Activated CD4-positive, alpha-beta T cell treated with anti-CD3 and anti-CD28 coated beads, Interleukin-2, amount 10 ng/mL, durations not matched to agents 7 days and 5 days (primary cell): ENCODE measurements around the gene SOWAHA. TPM values are rescaled to one million over a fixed set of nuclear protein-coding genes. Genes with fewer than 3 reads are reported as not detected.

Source experiments
- CTCF ChIA-PET: fragments of 350-600 bp; sonication (Branson Sonifier 250); formaldehyde crosslinking; loops from one replicate; lab custom pipeline; 2021; ENCODE audit warnings: antibody characterized with exemption; lab: Charles Lee
- POLR2A ChIA-PET: fragments of 350-600 bp; sonication (Branson Sonifier 250); formaldehyde crosslinking; loops from one replicate; lab custom pipeline; 2021; ENCODE audit warnings: antibody characterized with exemption; lab: Charles Lee
- DNase-seq: peaks from one replicate; pipeline ENCODE4 v3.0.0-alpha.2; 2020
- H3K27ac Mint-ChIP-seq: one replicate; pipeline ENCODE4 v1.8.0; 2021; ENCODE audit warnings: mild to moderate bottlenecking, moderate library complexity, mixed read lengths
- H3K27me3 Mint-ChIP-seq: one replicate; pipeline ENCODE4 v1.8.0; 2021; ENCODE audit warnings: mixed read lengths
- H3K36me3 Mint-ChIP-seq: one replicate; pipeline ENCODE4 v1.8.0; 2021; ENCODE audit warnings: low read depth, mixed read lengths
- H3K4me1 Mint-ChIP-seq: one replicate; pipeline ENCODE4 v1.8.0; 2021; ENCODE audit warnings: mixed read lengths
- H3K4me3 Mint-ChIP-seq: one replicate; pipeline ENCODE4 v1.8.0; 2021; ENCODE audit warnings: mild to moderate bottlenecking, moderate library complexity, mixed read lengths
- H3K9me3 Mint-ChIP-seq: one replicate; pipeline ENCODE4 v1.8.0; 2021; ENCODE audit warnings: mixed read lengths
- total RNA-seq, 2 experiments: library from RNA; stranded (reverse); gene quantifications; one replicate each; pipeline ENCODE4 v1.2.3, GENCODE V29; 2021

The SOWAHA gene
- total RNA-seq, result not detected

DNA sequence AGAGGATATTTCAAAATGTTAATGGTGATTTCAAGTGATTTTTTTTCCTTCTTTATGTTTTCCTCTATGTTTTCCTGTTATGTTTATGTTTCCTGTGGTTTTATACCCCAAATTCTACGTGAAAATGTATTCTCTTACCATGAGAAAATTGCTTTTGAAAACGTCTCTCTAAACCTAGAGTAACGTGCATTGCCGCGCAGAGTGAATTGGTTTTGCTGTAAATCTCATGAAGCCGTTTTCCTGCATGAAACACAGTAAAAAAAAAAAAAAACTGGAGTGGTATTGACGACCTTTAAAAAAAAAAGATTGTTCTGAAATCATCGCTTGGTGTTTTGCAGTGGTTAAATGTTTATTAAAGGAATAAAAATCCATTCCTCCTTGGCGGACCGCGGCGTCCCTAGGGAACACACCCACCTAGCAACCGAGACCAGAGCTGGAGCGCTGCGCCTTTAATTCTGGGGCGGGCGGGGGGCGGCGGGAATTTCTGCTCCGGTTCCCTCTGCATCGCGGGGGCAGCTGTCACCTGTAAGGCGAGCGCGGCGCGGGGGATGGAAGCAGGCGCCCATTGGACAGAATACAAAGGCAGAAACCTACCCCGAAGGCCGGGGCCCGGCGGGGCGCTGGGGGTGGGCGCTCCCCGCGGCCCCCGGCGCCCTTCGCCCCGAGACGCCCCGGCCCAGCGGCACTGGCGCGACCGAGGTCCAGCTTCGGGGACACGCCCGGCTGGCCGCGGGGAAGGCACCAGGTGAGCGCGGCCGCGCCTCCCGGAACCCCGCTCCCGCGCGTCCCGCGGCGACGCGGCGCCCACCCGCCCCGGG, at the start of gene SOWAHA:
Gene SOWAHA, plus strand, starts transcription at position 522 of the 818 bp plus-strand sequence. CDS start 320 bp downstream, outside the sequence.
- peak within 1 kb of the TSS; percentile 65 for H3K4me3 Mint-ChIP-seq
- H3K4me1 Mint-ChIP-seq, result peaks cover 7% of the 10 kb centered on the region
- no peak for DNase-seq
- peaks cover 51% of the 10 kb centered on the region for H3K27me3 Mint-ChIP-seq
- no peaks in the 10 kb centered on the region for H3K9me3 Mint-ChIP-seq
- POLR2A ChIA-PET, result no interaction called here
- no peaks in the 10 kb centered on the region for H3K36me3 Mint-ChIP-seq
- CTCF ChIA-PET, result interaction anchor here (0.8 to 2.1 kb wide), 6 partner anchors 9 to 194 kb away, joined by 3 to 7 read pairs (median 4); partner anchors contain the start of gene SHROOM1
- H3K27ac Mint-ChIP-seq, result no peak within 1 kb of the TSS

DNA sequence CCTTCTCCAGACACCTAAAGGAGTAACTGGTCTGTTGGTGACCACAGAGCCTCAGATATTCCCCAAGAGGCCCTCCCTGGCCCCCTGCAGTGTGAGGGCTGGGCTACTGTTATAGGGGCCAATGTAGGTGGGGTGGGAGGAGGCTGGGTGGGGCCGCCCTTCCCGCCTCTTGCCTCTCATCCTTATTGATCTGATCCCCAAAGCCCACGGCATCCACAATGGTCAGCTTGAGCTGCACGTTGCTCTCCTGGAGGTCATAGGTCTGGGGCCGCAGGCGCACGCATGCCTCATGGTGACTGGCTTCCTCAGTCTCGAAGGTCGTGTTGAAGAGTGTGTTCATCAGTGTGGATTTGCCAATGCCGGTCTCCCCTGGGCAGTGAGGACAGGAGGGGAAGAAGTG, 49.1 kb upstream of the SOWAHA start:
- ChIA-PET CTCF (interaction anchor here (1.0 to 1.5 kb wide), 4 partner anchors 9 to 28 kb away, joined by 3 to 4 read pairs (median 3); no protein-coding TSS in a partner anchor), POLR2A (no interaction called here)
- DNase-seq, result no peak
- Mint-ChIP-seq H3K36me3 (no peaks in the 10 kb centered on the region), H3K4me3 (no peak overlapping the region), H3K27me3 (no peaks in the 10 kb centered on the region), H3K9me3 (no peaks in the 10 kb centered on the region), H3K27ac (no peak overlapping the region), H3K4me1 (no peaks in the 10 kb centered on the region)

DNA sequence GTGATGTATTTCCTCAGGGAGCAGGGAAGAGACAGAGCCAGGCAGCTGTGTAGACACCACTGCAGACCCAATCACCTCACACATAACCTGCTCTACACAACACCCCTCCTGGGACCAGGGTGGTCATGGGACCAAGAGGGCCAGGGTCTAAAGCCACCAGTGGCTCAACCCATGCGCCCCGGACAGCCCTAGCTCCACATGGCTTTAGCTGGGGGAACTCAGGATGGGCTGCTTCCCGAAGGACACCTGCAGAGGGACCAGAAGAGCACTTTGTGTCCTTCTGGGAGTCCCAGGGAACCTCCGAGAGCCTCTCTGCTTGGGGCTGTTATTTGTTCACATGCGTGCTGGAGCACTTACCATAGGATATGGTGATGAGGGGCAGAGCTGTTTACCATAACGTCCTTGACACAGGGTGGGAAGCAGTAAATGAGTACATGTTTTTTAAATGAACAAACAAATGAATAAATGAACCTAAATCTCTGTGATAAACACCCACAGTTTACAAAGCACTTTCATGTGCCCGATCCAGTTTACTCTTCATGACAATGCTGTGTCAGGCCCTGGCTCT, 48.3 kb upstream of the SOWAHA start:
- ChIA-PET CTCF (interaction anchor here (1.5 to 2.1 kb wide), 2 partner anchors 10 to 27 kb away, joined by 4 to 5 read pairs; no protein-coding TSS in a partner anchor), POLR2A (no interaction called here)
- H3K4me3 Mint-ChIP-seq, result no peak overlapping the region
- H3K27ac Mint-ChIP-seq, result no peak overlapping the region
- no peaks in the 10 kb centered on the region for H3K4me1 Mint-ChIP-seq
- no peak for DNase-seq
- H3K36me3 Mint-ChIP-seq, result no peaks in the 10 kb centered on the region
- no peaks in the 10 kb centered on the region for H3K27me3 Mint-ChIP-seq
- H3K9me3 Mint-ChIP-seq, result no peaks in the 10 kb centered on the region

DNA sequence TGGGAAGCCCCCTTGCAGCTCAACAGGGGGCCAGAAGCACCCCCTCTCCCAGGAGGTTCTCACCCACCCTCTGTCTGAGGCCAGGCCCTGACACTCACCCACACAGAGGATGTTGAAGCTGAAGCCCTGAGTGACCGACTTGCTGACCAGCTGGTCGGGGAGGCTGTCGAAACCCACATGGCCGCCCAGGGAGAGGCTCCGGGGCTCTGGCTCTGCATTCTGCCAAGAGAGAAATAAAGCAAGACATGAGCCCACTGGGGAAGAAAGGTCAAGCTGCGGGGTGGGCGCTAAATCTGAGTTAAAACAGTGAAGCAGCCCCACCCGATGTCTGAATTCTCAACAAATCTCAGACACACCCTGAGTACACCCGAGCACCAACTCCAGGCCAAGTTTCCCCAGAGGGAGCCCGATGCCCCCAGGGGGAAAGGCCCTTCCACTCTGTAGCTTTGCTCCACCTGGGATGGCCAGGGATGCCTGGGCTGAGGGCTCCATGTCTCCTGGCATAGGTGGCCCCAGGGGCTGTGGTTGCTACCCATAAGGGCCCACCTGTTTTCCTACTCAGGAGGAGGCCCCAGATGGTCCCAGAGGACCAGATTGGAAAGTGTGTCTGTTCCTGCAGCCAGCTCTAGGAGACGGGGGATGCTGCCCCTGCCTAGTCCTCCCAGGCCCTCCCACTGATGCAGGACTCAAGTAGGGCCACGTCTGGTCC, 47.6 kb upstream of the SOWAHA start:
- POLR2A ChIA-PET, result no interaction called here
- Mint-ChIP-seq H3K4me1 (no peaks in the 10 kb centered on the region), H3K9me3 (no peaks in the 10 kb centered on the region), H3K27ac (no peak overlapping the region), H3K4me3 (no peak overlapping the region), H3K27me3 (no peaks in the 10 kb centered on the region), H3K36me3 (no peaks in the 10 kb centered on the region)
- DNase-seq, result no peak
- CTCF ChIA-PET, result interaction anchor here (0.7 to 3.0 kb wide), 5 partner anchors 11 to 54 kb away, joined by 3 to 13 read pairs (median 4); partner anchors contain the start of genes CCNI2 and SEPTIN8

DNA sequence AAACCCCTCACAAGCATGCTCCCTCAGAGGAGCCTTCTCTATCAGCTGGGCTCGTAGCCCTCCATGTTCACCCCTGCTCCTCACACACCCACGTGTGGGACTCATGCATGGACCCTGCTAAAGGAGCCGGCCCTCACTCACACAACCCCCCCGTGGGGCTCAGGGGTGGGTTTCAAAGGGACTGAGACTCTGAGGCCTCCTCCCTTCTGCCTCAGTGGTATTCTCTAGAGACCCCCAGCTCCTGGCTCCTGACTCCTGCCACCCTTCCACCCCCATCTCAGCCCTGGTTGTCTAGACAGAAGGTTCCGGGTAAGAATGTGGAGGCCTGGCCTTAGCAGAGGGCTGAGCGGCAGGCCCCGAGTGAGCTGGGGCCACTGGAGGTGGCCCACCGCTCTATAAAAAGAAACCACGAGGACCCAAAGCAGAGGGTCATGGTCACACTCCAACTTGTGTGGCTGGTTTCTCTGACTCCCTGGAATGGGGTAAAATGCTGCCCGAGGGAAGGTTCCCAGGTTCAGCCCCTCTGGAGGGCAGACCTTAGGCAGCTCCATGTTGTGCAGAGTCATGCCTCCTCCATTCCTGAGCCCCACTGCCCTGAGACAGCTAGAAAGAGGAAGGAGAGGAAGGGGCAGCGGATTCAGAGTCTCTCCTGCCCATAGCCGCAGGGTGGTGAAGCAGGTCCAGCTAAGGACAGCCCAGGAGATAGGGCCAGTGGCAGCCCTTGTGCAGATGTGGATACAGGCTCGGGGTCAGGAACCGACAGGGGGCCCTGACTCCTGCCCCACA, 46.9 kb upstream of the SOWAHA start:
- no peak for DNase-seq
- Mint-ChIP-seq H3K9me3 (no peaks in the 10 kb centered on the region), H3K36me3 (no peaks in the 10 kb centered on the region), H3K4me3 (no peak overlapping the region), H3K4me1 (no peaks in the 10 kb centered on the region), H3K27ac (no peak overlapping the region), H3K27me3 (no peaks in the 10 kb centered on the region)
- POLR2A ChIA-PET, result interaction anchor here (0.6 kb wide), 1 partner anchor 11 kb away, joined by 3 read pairs; no protein-coding TSS in a partner anchor
- CTCF ChIA-PET, result interaction anchor here (1.0 to 3.0 kb wide), 4 partner anchors 11 to 54 kb away, joined by 3 to 13 read pairs (median 4); partner anchors contain the start of gene SEPTIN8

DNA sequence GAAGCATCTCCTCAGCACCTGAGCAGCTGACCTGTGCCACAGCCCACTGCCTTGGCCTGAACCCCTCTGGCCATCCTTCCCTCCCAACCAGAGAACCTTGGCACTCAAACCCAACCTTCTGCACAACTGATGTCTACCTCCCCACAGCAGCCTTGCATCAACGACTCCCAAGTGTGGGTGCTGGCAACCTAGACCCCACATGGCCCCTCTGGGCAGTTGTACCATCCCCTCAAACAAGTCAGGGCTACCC, 46.4 kb upstream of the SOWAHA start:
- ChIA-PET POLR2A (interaction anchor here (0.6 kb wide), 1 partner anchor 12 kb away, joined by 3 read pairs; no protein-coding TSS in a partner anchor), CTCF (interaction anchor here (0.9 to 3.0 kb wide), 4 partner anchors 10 to 47 kb away, joined by 3 to 13 read pairs (median 4); partner anchors contain the start of genes SEPTIN8 and SOWAHA)
- no peaks in the 10 kb centered on the region for H3K9me3 Mint-ChIP-seq
- H3K4me3 Mint-ChIP-seq, result no peak overlapping the region
- H3K4me1 Mint-ChIP-seq, result no peaks in the 10 kb centered on the region
- no peaks in the 10 kb centered on the region for H3K27me3 Mint-ChIP-seq
- H3K36me3 Mint-ChIP-seq, result no peaks in the 10 kb centered on the region
- no peak for DNase-seq
- H3K27ac Mint-ChIP-seq, result no peak overlapping the region

DNA sequence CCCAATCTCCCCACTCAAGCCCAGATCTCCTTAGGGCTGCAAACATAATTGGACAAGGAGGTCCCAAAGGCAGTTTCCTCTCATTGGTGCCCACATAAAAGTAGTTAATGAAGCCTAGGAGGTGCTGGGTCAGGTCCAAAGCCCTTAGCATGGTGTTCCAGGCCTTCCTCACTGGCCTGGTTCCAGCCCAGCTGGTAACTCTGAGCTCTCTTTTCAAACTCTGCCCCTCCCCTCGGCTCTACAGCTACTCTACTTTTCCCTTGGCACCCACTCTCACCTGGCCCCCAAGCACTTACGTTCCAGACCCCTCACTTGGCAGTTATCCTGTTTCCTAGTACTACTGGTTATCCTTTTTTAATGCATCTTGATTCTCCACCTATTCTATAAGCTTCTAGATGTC, 46.0 kb upstream of the SOWAHA start:
- POLR2A ChIA-PET, result interaction anchor here (0.6 kb wide), 1 partner anchor 92 kb away, joined by 3 read pairs; no protein-coding TSS in a partner anchor
- no peak overlapping the region for H3K4me3 Mint-ChIP-seq
- no peaks in the 10 kb centered on the region for H3K4me1 Mint-ChIP-seq
- H3K36me3 Mint-ChIP-seq, result no peaks in the 10 kb centered on the region
- H3K9me3 Mint-ChIP-seq, result no peaks in the 10 kb centered on the region
- DNase-seq, result no peak
- H3K27me3 Mint-ChIP-seq, result no peaks in the 10 kb centered on the region
- CTCF ChIA-PET, result interaction anchor here (0.9 to 3.0 kb wide), 3 partner anchors 10 to 46 kb away, joined by 3 to 13 read pairs (median 3); partner anchors contain the start of genes SEPTIN8 and SOWAHA
- no peak overlapping the region for H3K27ac Mint-ChIP-seq

DNA sequence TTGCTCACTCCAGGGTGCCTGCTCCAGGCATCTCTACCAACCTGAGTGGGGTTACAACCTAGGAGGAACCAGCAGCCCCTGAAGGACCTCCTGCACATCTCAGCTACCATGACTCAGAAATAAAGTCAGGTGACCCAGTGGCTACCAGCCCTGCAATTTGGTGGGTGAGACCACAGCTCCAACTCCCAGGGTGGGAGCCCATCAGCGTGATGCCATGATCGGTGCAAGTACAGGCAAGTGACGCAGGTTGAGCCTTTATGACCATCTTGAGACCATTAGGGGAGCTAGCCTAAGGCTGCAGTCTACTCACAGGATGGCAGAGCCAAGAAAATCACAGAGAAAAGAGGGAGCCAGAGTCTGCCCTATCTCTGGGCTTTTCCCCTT, 44.6 kb upstream of the SOWAHA start:
- POLR2A ChIA-PET, result no interaction called here

DNA sequence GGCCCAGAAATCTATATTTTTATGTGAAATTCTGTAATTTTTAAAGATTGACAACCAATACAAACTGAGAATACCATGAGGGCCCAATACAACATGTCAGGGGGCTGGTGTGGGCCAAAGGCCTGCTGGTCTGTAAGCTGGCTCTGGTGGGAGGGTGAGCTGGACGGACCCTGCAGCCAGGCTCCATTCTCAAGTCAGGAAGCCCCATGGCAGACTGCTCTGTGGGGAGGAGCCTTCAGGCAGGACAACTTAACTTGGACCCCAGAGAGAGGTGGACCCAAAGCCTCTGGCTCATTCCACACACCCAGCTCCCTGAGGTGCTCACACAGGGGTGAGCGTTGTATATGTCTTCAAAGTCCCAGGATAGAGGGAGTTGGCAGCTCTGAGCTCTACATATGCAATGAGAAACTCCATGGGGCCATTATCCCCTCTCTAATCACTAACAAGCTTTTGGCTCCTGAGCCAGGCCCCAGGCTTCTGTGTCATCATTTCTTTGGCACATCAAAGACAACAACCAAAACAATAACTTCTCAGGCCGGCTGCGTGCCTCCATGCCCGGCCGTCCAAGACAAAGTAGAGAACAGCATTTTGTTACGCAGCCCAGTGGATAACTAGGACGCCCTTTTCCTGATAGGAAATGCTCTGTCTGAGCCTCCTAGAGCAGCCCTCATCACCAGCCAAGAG, 42.5 kb upstream of the SOWAHA start:
- H3K36me3 Mint-ChIP-seq, result no peaks in the 10 kb centered on the region
- H3K27ac Mint-ChIP-seq, result no peak overlapping the region
- H3K4me3 Mint-ChIP-seq, result no peak overlapping the region
- ChIA-PET POLR2A (no interaction called here), CTCF (interaction anchor here (0.9 to 1.1 kb wide), 2 partner anchors 28 to 50 kb away, joined by 3 to 4 read pairs; no protein-coding TSS in a partner anchor)
- no peaks in the 10 kb centered on the region for H3K9me3 Mint-ChIP-seq
- DNase-seq, result no peak
- H3K4me1 Mint-ChIP-seq, result peaks cover 2% of the 10 kb centered on the region
- peaks cover 4% of the 10 kb centered on the region for H3K27me3 Mint-ChIP-seq

More for the DNA sequence above, 44.6 kb upstream of the SOWAHA start:
- Mint-ChIP-seq H3K27me3 (no peaks in the 10 kb centered on the region), H3K9me3 (no peaks in the 10 kb centered on the region), H3K36me3 (no peaks in the 10 kb centered on the region), H3K4me3 (no peak overlapping the region), H3K27ac (no peak overlapping the region), H3K4me1 (no peaks in the 10 kb centered on the region)
- CTCF ChIA-PET, result no interaction called here
- DNase-seq, result no peak

DNA sequence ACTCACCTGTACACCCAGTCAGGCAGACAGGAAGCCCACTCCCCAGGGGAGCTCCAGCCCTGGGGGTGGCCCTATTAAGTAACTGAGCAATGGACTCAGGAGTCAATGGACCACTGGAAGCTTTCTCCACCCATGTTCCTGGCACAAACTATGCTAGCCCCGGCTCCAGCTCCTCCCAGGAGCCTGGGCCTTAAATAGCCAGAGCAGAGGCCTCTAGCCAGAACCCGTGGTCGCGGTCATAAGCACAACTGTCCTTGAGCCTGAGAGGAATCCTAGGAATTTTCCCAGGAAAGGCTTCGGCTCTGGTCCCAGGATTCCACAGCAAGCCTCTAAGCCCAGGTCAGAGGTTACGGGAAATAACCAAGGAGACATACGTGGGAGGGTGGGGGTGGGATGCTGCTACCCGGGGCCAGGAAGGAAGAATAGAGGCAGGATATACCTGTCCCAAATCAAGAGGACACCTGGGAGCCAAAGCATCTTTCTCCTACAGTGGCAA, 41.6 kb upstream of the SOWAHA start:
- no peaks in the 10 kb centered on the region for H3K9me3 Mint-ChIP-seq
- peaks cover 5% of the 10 kb centered on the region for H3K4me1 Mint-ChIP-seq
- no peak for DNase-seq
- CTCF ChIA-PET, result interaction anchor here (0.7 to 0.9 kb wide), 2 partner anchors 27 to 500 kb away, joined by 3 to 4 read pairs; no protein-coding TSS in a partner anchor
- POLR2A ChIA-PET, result no interaction called here
- no peaks in the 10 kb centered on the region for H3K36me3 Mint-ChIP-seq
- peaks cover 8% of the 10 kb centered on the region for H3K27me3 Mint-ChIP-seq
- H3K27ac Mint-ChIP-seq, result no peak overlapping the region
- H3K4me3 Mint-ChIP-seq, result no peak overlapping the region

DNA sequence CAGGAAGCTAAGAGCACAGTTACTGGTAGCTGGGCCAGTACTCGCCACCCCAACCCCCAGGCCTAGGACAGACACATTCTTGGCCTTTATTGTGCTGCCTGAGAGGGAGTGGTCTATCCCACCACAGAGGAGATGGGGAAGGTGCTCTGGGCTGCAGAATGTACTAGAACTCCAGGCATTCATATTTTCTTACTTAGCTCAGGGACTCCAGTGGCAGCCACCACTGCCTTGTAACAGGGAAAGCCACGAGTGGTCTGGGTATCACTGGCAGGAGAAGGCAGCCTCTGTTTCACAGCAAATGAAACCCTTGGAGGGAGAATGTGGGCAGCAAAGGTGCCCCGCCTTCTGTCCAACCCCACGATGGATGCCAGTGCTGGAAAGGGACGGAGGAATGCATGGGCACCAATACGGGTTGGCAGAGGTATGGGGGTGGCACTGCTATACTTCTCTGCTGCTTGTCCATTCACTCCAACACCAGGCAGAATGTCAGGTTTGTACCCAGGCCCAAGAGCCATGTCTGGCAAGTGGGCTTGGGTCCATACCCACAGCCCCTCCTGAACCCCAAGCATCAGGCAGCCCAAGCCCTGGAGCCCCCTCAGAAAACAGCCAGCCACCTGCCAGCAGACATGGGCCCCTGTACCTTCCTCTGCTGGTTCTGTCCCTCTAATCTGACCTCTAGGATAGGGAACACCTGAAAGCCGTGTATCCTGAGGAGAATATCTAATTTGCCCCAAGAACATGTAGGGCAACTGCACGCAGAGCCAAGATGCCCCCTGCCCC, 40.6 kb upstream of the SOWAHA start:
- peaks cover 8% of the 10 kb centered on the region for H3K27me3 Mint-ChIP-seq
- H3K4me3 Mint-ChIP-seq, result no peak overlapping the region
- ChIA-PET POLR2A (no interaction called here), CTCF (interaction anchor here (0.6 to 1.6 kb wide), 4 partner anchors 9 to 95 kb away, joined by 3 to 4 read pairs (median 3); no protein-coding TSS in a partner anchor)
- H3K36me3 Mint-ChIP-seq, result no peaks in the 10 kb centered on the region
- H3K4me1 Mint-ChIP-seq, result peaks cover 5% of the 10 kb centered on the region
- H3K27ac Mint-ChIP-seq, result no peak overlapping the region
- no peaks in the 10 kb centered on the region for H3K9me3 Mint-ChIP-seq
- DNase-seq, result no peak
